H9 (cell line): ENCODE results near the gene STPG1. TPM values are rescaled to one million over a fixed set of nuclear protein-coding genes. Genes with fewer than 3 reads are reported as not detected.

Experiments used
- DNase-seq: peaks from one replicate; pipeline ENCODE4 v3.0.0-alpha.2; 2017
- H2AFZ ChIP-seq: one replicate; pipeline ENCODE4 v1.6.1; 2013; ENCODE audit warnings: mild to moderate bottlenecking, low read length, control low read depth, moderate library complexity
- H2AK5ac ChIP-seq: 2 replicates; pipeline ENCODE4 v1.6.1; 2013; ENCODE audit warnings: low read length, control low read depth, mixed read lengths; ENCODE audit not compliant: insufficient read length
- H2BK120ac ChIP-seq: one replicate; pipeline ENCODE4 v1.6.1; 2013; ENCODE audit warnings: low read depth, mild to moderate bottlenecking, low read length, control low read depth, inconsistent platforms; ENCODE audit not compliant: poor library complexity, severe bottlenecking
- H2BK12ac ChIP-seq: 2 replicates; pipeline ENCODE4 v1.6.1; 2013; ENCODE audit warnings: low read length, control low read depth, mixed read lengths, low read depth; ENCODE audit not compliant: insufficient read length
- H2BK15ac ChIP-seq: 2 replicates; pipeline ENCODE4 v1.6.1; 2013; ENCODE audit warnings: low read depth, low read length, control low read depth
- H2BK20ac ChIP-seq: one replicate; pipeline ENCODE4 v1.6.1; 2013; ENCODE audit warnings: low read depth, mild to moderate bottlenecking, low read length, control low read depth, inconsistent platforms; ENCODE audit not compliant: poor library complexity, severe bottlenecking
- H2BK5ac ChIP-seq: 2 replicates; pipeline ENCODE4 v1.6.1; 2013; ENCODE audit warnings: low read length, control low read depth, mixed read lengths; ENCODE audit not compliant: insufficient read length
- H3K14ac ChIP-seq: 2 replicates; pipeline ENCODE4 v1.6.1; 2013; ENCODE audit warnings: low read length, control low read depth; ENCODE audit not compliant: insufficient read depth
- H3K18ac ChIP-seq: 2 replicates; pipeline ENCODE4 v1.6.1; 2013; ENCODE audit warnings: low read depth, mild to moderate bottlenecking, mixed read lengths, low read length, control low read depth; ENCODE audit not compliant: insufficient read length
- H3K23ac ChIP-seq: 2 replicates; pipeline ENCODE4 v1.6.1; 2013; ENCODE audit warnings: low read length, control low read depth, mixed read lengths, low read depth; ENCODE audit not compliant: insufficient read length
- H3K23me2 ChIP-seq: 2 replicates; pipeline ENCODE4 v1.6.1; 2013; ENCODE audit warnings: low read depth, mild to moderate bottlenecking, mixed read lengths, low read length, control low read depth; ENCODE audit not compliant: insufficient read length, poor library complexity, severe bottlenecking
- H3K27ac ChIP-seq: 2 replicates; pipeline ENCODE4 v1.5.1; 2013; ENCODE audit warnings: low read length, control low read depth, mixed read lengths, low read depth; ENCODE audit not compliant: insufficient read length
- H3K27me3 ChIP-seq: 2 replicates; pipeline ENCODE4 v1.6.1; 2013; ENCODE audit warnings: low read length, control low read depth, inconsistent platforms; ENCODE audit not compliant: insufficient read depth
- H3K4ac ChIP-seq: 2 replicates; pipeline ENCODE4 v1.6.1; 2013; ENCODE audit warnings: low read depth, mild to moderate bottlenecking, control low read depth, inconsistent platforms, low read length, moderate library complexity
- H3K4me1 ChIP-seq: 2 replicates; pipeline ENCODE4 v1.6.1; 2013; ENCODE audit warnings: low read length, control low read depth, inconsistent platforms; ENCODE audit not compliant: insufficient read depth
- H3K4me2 ChIP-seq: 2 replicates; pipeline ENCODE4 v1.6.1; 2013; ENCODE audit warnings: low read length, control low read depth, mixed read lengths; ENCODE audit not compliant: insufficient read length, insufficient read depth
- H3K56ac ChIP-seq: 2 replicates; pipeline ENCODE4 v1.6.1; 2013; ENCODE audit warnings: low read depth, mild to moderate bottlenecking, mixed read lengths, low read length, control low read depth; ENCODE audit not compliant: insufficient read length
- H3K79me1 ChIP-seq: 2 replicates; pipeline ENCODE4 v1.6.1; 2013; ENCODE audit warnings: low read depth, mild to moderate bottlenecking, moderate library complexity, low read length, control low read depth, inconsistent platforms; ENCODE audit not compliant: insufficient read depth, poor library complexity, severe bottlenecking
- H3K79me2 ChIP-seq: 2 replicates; pipeline ENCODE4 v1.6.1; 2013; ENCODE audit warnings: low read length, control low read depth, inconsistent platforms; ENCODE audit not compliant: insufficient read depth
- H3K9ac ChIP-seq: 2 replicates; pipeline ENCODE4 v1.6.1; 2013; ENCODE audit warnings: low read length, control low read depth, mixed read lengths; ENCODE audit not compliant: insufficient read length; ENCODE audit errors: extremely low read depth
- H3K9me3 ChIP-seq: one replicate; pipeline ENCODE4 v1.6.1; 2013; ENCODE audit warnings: low read depth, low read length, inconsistent platforms; ENCODE audit not compliant: control insufficient read depth
- H3T11ph ChIP-seq: one replicate; pipeline ENCODE4 v1.6.1; 2013; ENCODE audit warnings: mild to moderate bottlenecking, low read length, control low read depth, inconsistent platforms
- H4K20me1 ChIP-seq: one replicate; pipeline ENCODE4 v1.6.1; 2013; ENCODE audit not compliant: control insufficient read depth, insufficient read length, insufficient read depth
- H4K5ac ChIP-seq: 2 replicates; pipeline ENCODE4 v1.6.1; 2013; ENCODE audit warnings: low read depth, mild to moderate bottlenecking, mixed read lengths, low read length, control low read depth; ENCODE audit not compliant: insufficient read length
- H4K8ac ChIP-seq: replicated peaks from 2 replicates; pipeline ENCODE4 v1.6.1; 2013; ENCODE audit warnings: low read length, control low read depth, mixed read lengths, low read depth; ENCODE audit not compliant: insufficient read length
- H4K91ac ChIP-seq: 2 replicates; pipeline ENCODE4 v1.6.1; 2013; ENCODE audit warnings: low read depth, mild to moderate bottlenecking, moderate library complexity, mixed read lengths, low read length, control low read depth; ENCODE audit not compliant: insufficient read length
- H3K27ac Mint-ChIP-seq, 3 experiments: 2 replicates in 2 of 3; 3 replicates in 1 of 3; pipeline ENCODE4 v1.8.0; 2020 to 2021; ENCODE audit warnings: mixed read lengths in 3 of 3, mild to moderate bottlenecking in 1 of 3, moderate library complexity in 1 of 3
- H3K27me3 Mint-ChIP-seq: 2 replicates; pipeline ENCODE4 v1.8.0; 2021; ENCODE audit warnings: low read depth, mild to moderate bottlenecking, moderate library complexity, mixed read lengths
- H3K36me3 Mint-ChIP-seq, 3 experiments: 2 replicates in 2 of 3; 3 replicates in 1 of 3; pipeline ENCODE4 v1.8.0; 2020 to 2021; ENCODE audit warnings: low read depth in 3 of 3, mixed read lengths in 3 of 3; ENCODE audit not compliant: insufficient read depth in 1 of 3
- H3K4me1 Mint-ChIP-seq, 2 experiments: 2 replicates each; pipeline ENCODE4 v1.8.0; 2020; ENCODE audit warnings: mixed read lengths in 2 of 2
- H3K4me3 Mint-ChIP-seq, 2 experiments: 2 replicates in 1 of 2; 3 replicates in 1 of 2; pipeline ENCODE4 v1.8.0; 2020 to 2021; ENCODE audit warnings: mild to moderate bottlenecking in 2 of 2, mixed read lengths in 2 of 2, moderate library complexity in 1 of 2
- H3K9me3 Mint-ChIP-seq, 2 experiments: 2 replicates in 1 of 2; 3 replicates in 1 of 2; pipeline ENCODE4 v1.8.0; 2020; ENCODE audit warnings: mild to moderate bottlenecking in 2 of 2, mixed read lengths in 2 of 2, moderate library complexity in 1 of 2
- WGBS: extraction: QIAGEN DNeasy Blood & Tissue Kit; methylation state at CpG from one replicate; pipeline ENCODE4 v1.1.7; 2013; ENCODE audit warnings: missing lambda C conversion rate, low lambda C conversion rate, mixed read lengths; ENCODE audit not compliant: insufficient read length; ENCODE audit errors: extremely low coverage; 5-methylcytosine and 5-hydroxymethylcytosine counted together
- total RNA-seq: library from RNA; stranded (reverse); gene quantifications from 2 replicates; pipeline ENCODE4 v1.2.1, GENCODE V29; 2021
- TF ChIP-seq, protein P1 (sequence below): fragments of 200-600 bp; sonication (generic); conservative IDR thresholded peaks from 3 replicates; pipeline ENCODE4 v1.8.0; 2021; ENCODE audit warnings: antibody characterized with exemption, mild to moderate bottlenecking

The STPG1 gene
- total RNA-seq, 1 experiment from 2014 or later: 8.3 TPM

DNA sequence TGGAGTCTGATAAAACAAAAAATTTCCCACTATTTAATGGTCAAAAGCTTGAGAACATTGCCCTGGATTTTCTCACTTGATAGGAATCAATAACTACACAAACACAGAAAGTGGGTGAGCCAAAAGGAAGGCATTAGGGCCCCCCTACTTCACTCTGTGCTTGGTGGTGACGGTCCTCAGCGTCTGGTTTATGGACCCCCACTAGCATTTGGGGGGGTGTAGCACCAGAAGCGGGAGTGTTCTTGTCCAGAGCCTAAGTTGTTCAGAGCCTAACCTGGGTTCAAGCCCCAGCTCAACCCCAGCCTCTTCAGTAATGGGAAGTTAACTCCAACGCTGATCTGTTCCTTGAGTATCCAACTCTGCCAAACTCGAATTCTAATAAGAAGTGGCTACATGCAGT, 33.1 kb downstream of the STPG1 start:
- Histone ChIP-seq H3T11ph (no peak overlapping the region), H4K5ac (no peak overlapping the region), H3K23ac (no peak overlapping the region), H2BK20ac (no peak overlapping the region), H4K91ac (no peak overlapping the region), H3K14ac (no peak overlapping the region), H3K27ac (no peak overlapping the region), H3K18ac (no peak overlapping the region), H3K27me3 (no peaks in the 10 kb centered on the region), H2AFZ (no peak overlapping the region), H2BK12ac (no peak overlapping the region), H3K23me2 (no peaks in the 10 kb centered on the region), H3K4me2 (no peak overlapping the region), H3K4me1 (no peaks in the 10 kb centered on the region), H3K4ac (no peak overlapping the region), H3K56ac (no peak overlapping the region), H3K79me1 (no peaks in the 10 kb centered on the region), H2BK5ac (no peak overlapping the region), H2BK15ac (no peak overlapping the region), H4K8ac (no peak overlapping the region), H3K79me2 (no peaks in the 10 kb centered on the region), H3K9me3 (no peaks in the 10 kb centered on the region), H2BK120ac (no peak overlapping the region), H2AK5ac (no peak overlapping the region), H3K9ac (no peak overlapping the region), H4K20me1 (no peaks in the 10 kb centered on the region)
- no CpG with 5 or more reads among the region's 5 CpGs for WGBS
- Mint-ChIP-seq H3K36me3 (peaks cover 0 to 22% (median 19%) of the 10 kb centered on the region in 3 experiments; a peak in 5 of 7 replicates), H3K27ac (no peak overlapping the region), H3K4me1 (peaks cover 4 to 14% of the 10 kb centered on the region in 2 experiments), H3K4me3 (no peak overlapping the region), H3K9me3 (no peaks in the 10 kb centered on the region), H3K27me3 (no peaks in the 10 kb centered on the region)
- TF ChIP-seq, protein P1, sequence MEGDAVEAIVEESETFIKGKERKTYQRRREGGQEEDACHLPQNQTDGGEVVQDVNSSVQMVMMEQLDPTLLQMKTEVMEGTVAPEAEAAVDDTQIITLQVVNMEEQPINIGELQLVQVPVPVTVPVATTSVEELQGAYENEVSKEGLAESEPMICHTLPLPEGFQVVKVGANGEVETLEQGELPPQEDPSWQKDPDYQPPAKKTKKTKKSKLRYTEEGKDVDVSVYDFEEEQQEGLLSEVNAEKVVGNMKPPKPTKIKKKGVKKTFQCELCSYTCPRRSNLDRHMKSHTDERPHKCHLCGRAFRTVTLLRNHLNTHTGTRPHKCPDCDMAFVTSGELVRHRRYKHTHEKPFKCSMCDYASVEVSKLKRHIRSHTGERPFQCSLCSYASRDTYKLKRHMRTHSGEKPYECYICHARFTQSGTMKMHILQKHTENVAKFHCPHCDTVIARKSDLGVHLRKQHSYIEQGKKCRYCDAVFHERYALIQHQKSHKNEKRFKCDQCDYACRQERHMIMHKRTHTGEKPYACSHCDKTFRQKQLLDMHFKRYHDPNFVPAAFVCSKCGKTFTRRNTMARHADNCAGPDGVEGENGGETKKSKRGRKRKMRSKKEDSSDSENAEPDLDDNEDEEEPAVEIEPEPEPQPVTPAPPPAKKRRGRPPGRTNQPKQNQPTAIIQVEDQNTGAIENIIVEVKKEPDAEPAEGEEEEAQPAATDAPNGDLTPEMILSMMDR: no peak
- DNase-seq: peak; percentile 11
